OCI-LY3 (cell line): ENCODE measurements around the gene KCNQ1.

Source experiments
- H2AFZ ChIP-seq: fragments of 200-600, 300-600 bp; shearing (Covaris generic); 2 replicates; pipeline ENCODE4 v1.6.0; 2014; ENCODE audit warnings: antibody characterized with exemption, low read depth, low read length
- H3K27ac ChIP-seq: fragments of 200-600, 300-600 bp; sonication (generic); 2 replicates; pipeline ENCODE4 v1.5.1; 2014; ENCODE audit warnings: mild to moderate bottlenecking, low read length, moderate library complexity, mixed read lengths
- H3K27me3 ChIP-seq: fragments of 200-600, 300-600 bp; sonication (generic); 2 replicates; pipeline ENCODE4 v1.6.1; 2014; ENCODE audit warnings: low read depth, low read length, mixed read lengths
- H3K36me3 ChIP-seq: fragments of 200-600, 300-600 bp; sonication (generic); replicated peaks from 2 replicates; pipeline ENCODE3; 2014; ENCODE audit warnings: low read depth, low read length, mixed read lengths
- H3K4me1 ChIP-seq: fragments of 300-600, 200-600 bp; sonication (generic); 2 replicates; pipeline ENCODE4 v1.6.1; 2014; ENCODE audit warnings: low read length, mixed read lengths
- H3K4me2 ChIP-seq: fragments of 200-600, 300-600 bp; sonication (generic); 2 replicates; pipeline ENCODE4 v1.6.1; 2014; ENCODE audit warnings: low read length, mixed read lengths
- H3K4me3 ChIP-seq: fragments of 300-600, 200-600 bp; sonication (generic); 2 replicates; pipeline ENCODE4 v1.5.1; 2014; ENCODE audit warnings: antibody characterized with exemption, mild to moderate bottlenecking, low read length, moderate library complexity
- H3K79me2 ChIP-seq: fragments of 300-600, 200-600 bp; shearing (Covaris generic); 2 replicates; pipeline ENCODE4 v1.6.1; 2014; ENCODE audit warnings: mild to moderate bottlenecking, low read length, mixed read lengths
- H3K9ac ChIP-seq: fragments of 300-600, 200-600 bp; shearing (Covaris generic); 2 replicates; pipeline ENCODE4 v1.6.0; 2014; ENCODE audit warnings: mild to moderate bottlenecking, low read length, moderate library complexity
- H3K9me3 ChIP-seq: fragments of 200-600, 300-600 bp; shearing (Covaris generic); 2 replicates; pipeline ENCODE4 v1.6.1; 2014; ENCODE audit warnings: low read length, mixed read lengths; ENCODE audit not compliant: insufficient read depth
- H4K20me1 ChIP-seq: fragments of 200-600, 300-600 bp; sonication (generic); 2 replicates; pipeline ENCODE4 v1.6.1; 2016; ENCODE audit warnings: low read length, mixed read lengths; ENCODE audit not compliant: insufficient read depth
- CTCF ChIP-seq: fragments of 200-600, 300-600 bp; sonication (generic); IDR thresholded peaks from 2 replicates; pipeline ENCODE4 v1.5.1; 2014; ENCODE audit warnings: antibody characterized with exemption, low read length, low read depth
- EZH2phosphoT487 ChIP-seq: fragments of 200-600 bp; shearing (Covaris generic); IDR thresholded peaks from 2 replicates; pipeline ENCODE4 v1.6.1; 2018; ENCODE audit warnings: antibody characterized with exemption, mixed run types, low read depth

The KCNQ1 gene

DNA sequence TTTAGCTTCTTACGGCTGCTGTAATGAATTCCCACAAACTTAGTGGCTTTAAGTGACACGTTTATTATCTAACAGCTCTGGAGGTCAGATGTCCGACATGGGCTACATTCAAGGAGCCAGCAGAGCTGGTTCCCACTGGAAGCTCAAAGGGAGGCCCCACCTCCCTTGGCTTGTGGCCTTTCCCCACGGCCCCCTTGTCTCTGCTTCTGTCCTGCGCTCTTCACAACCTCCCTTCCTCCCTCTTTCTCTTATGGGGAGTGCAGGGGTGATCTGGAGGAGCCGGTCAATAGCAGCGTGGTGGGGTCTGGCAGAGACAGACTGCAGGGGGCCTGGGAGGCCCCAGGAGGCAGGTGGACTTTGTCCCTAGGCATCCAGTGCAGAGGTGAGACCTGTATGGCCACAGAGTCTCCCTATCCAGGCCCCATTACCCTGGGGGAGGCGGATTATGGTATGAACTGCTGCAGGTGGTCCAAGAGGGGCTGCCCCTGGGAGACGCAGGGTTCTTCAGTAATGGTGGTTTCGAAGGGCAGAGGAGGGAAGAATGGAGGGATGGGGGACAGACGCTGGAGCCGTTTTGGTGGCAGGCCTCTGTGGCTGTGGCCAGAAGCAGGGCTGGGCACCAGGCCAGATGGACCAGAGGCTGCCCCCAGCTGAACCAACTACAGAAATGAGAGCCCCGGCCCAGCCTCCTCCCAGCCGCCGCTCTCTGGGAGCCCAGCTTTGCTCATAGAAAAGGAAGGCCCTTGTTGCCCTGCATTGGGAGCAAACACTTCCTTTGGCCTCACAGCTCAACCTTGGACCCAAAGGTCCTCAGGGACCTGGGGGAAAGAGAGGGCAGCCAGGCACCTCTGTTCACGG, 285.7 kb downstream of the KCNQ1 start:
- Histone ChIP-seq H3K27ac (no peak overlapping the region), H3K36me3 (no peaks in the 10 kb centered on the region), H3K79me2 (no peaks in the 10 kb centered on the region), H3K27me3 (peaks cover 7% of the 10 kb centered on the region; the same call in 1 of the 2 replicates), H3K4me1 (no peaks in the 10 kb centered on the region), H3K9me3 (no peaks in the 10 kb centered on the region), H3K9ac (no peak overlapping the region), H3K4me3 (no peak overlapping the region), H4K20me1 (no peaks in the 10 kb centered on the region), H3K4me2 (no peak overlapping the region), H2AFZ (no peak overlapping the region)
- no peak for TF ChIP-seq CTCF
- no peak for TF ChIP-seq EZH2phosphoT487

GRCh38 chr11:2731130-2732125, 286.6 kb downstream of the KCNQ1 start:
- Histone ChIP-seq H2AFZ (no peak overlapping the region), H3K4me1 (no peaks in the 10 kb centered on the region), H3K4me3 (no peak overlapping the region), H3K27me3 (peaks cover 7% of the 10 kb centered on the region; the same call in 1 of the 2 replicates), H3K27ac (no peak overlapping the region), H3K4me2 (no peak overlapping the region), H3K9ac (no peak overlapping the region), H3K36me3 (no peaks in the 10 kb centered on the region), H3K79me2 (no peaks in the 10 kb centered on the region), H3K9me3 (no peaks in the 10 kb centered on the region), H4K20me1 (no peaks in the 10 kb centered on the region)
- TF ChIP-seq EZH2phosphoT487 = no peak
- no peak for TF ChIP-seq CTCF

DNA sequence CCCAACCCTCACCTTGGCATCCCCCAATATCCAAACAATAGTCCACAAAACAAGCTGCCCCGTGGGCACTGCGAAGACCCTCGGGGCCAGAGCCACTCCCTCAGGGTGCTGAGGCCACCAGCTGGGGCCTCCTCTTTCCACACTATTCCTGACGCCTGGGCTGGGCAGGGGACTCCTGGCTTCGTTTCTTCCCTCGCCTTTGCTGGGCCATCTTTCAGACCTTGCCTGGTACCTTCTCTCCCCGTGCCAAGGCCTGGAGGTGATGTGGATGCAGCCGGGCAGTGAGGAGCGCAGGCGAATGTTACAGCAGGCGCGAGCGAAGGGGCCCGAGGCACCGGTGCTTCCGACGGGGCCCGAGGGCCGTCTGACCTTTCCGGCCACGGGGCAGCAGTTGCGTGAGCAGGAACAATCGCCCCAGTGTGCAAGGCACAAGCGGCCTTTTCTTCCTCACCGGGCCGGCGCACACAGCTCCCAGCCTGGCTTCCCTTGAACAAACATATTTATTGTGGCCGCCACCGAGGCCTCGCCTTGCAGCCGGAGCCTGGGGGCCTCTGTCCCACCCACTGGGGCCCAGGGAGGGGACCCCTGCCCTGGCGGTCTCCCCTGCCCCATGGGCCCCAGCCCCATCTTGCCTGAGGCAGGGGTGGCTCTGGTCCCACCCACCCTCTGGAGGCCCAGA, 287.6 kb downstream of the KCNQ1 start:
- Histone ChIP-seq H3K27me3 (no peaks in the 10 kb centered on the region), H3K27ac (no peak overlapping the region), H3K9me3 (no peaks in the 10 kb centered on the region), H3K79me2 (no peaks in the 10 kb centered on the region), H3K9ac (no peak overlapping the region), H3K36me3 (no peaks in the 10 kb centered on the region), H2AFZ (no peak overlapping the region), H4K20me1 (no peaks in the 10 kb centered on the region), H3K4me1 (no peaks in the 10 kb centered on the region), H3K4me2 (no peak overlapping the region), H3K4me3 (no peak overlapping the region)
- TF ChIP-seq EZH2phosphoT487 = no peak
- TF ChIP-seq CTCF = no peak
